Activated CD8-positive, alpha-beta T cell treated with anti-CD3 and anti-CD28 coated beads, Interleukin-2, amount 10 ng/mL, durations not matched to agents 7 days and 5 days (primary cell): ENCODE data around the gene NTM. TPM values are rescaled to one million over a fixed set of nuclear protein-coding genes. Genes with fewer than 3 reads are reported as not detected.

ENCODE experiments used
- ATAC-seq: fragments of 150-1000 bp; cut with Tn5 transposase; one replicate; pipeline ENCODE4 v1.10.0; 2021; ENCODE audit warnings: moderate library complexity
- CTCF ChIA-PET: fragments of 350-600 bp; sonication (Branson Sonifier 250); formaldehyde crosslinking; loops from one replicate; lab custom pipeline; 2021; ENCODE audit warnings: antibody characterized with exemption; lab: Charles Lee
- POLR2A ChIA-PET: fragments of 350-600 bp; sonication (Branson Sonifier 250); formaldehyde crosslinking; loops from one replicate; lab custom pipeline; 2021; ENCODE audit warnings: antibody characterized with exemption; lab: Charles Lee
- DNase-seq: peaks from one replicate; pipeline ENCODE4 v3.0.0-alpha.2; 2020
- H3K27ac Mint-ChIP-seq: one replicate; pipeline ENCODE4 v1.8.0; 2021; ENCODE audit warnings: mild to moderate bottlenecking, mixed read lengths
- H3K27me3 Mint-ChIP-seq: one replicate; pipeline ENCODE4 v1.8.0; 2021; ENCODE audit warnings: low read depth, mixed read lengths
- H3K36me3 Mint-ChIP-seq: one replicate; pipeline ENCODE4 v1.8.0; 2021; ENCODE audit warnings: low read depth, mixed read lengths
- H3K4me1 Mint-ChIP-seq: one replicate; pipeline ENCODE4 v1.8.0; 2021; ENCODE audit warnings: low read depth, mixed read lengths
- H3K4me3 Mint-ChIP-seq: one replicate; pipeline ENCODE4 v1.8.0; 2021; ENCODE audit warnings: mild to moderate bottlenecking, mixed read lengths
- H3K9me3 Mint-ChIP-seq: one replicate; pipeline ENCODE4 v1.8.0; 2022; ENCODE audit warnings: mixed read lengths; ENCODE audit not compliant: insufficient read depth
- total RNA-seq, 2 experiments: library from RNA; stranded (reverse); gene quantifications; one replicate each; pipeline ENCODE4 v1.2.3, GENCODE V29; 2021

The NTM gene
- total RNA-seq, 2 experiments from 2014 or later, result not detected

- no peaks in the 10 kb centered on the region for H3K4me1 Mint-ChIP-seq
- H3K27ac Mint-ChIP-seq, result no peak overlapping the region
- H3K4me3 Mint-ChIP-seq, result no peak overlapping the region
- H3K36me3 Mint-ChIP-seq, result no peaks in the 10 kb centered on the region
- POLR2A ChIA-PET, result no interaction called here
- ATAC-seq (no peak), DNase-seq (no peak)
- no peaks in the 10 kb centered on the region for H3K27me3 Mint-ChIP-seq
- no peaks in the 10 kb centered on the region for H3K9me3 Mint-ChIP-seq
- CTCF ChIA-PET, result no interaction called here
Measured at GRCh38 chr11:131888230-131888855, 517.9 kb downstream of the NTM start.

DNA sequence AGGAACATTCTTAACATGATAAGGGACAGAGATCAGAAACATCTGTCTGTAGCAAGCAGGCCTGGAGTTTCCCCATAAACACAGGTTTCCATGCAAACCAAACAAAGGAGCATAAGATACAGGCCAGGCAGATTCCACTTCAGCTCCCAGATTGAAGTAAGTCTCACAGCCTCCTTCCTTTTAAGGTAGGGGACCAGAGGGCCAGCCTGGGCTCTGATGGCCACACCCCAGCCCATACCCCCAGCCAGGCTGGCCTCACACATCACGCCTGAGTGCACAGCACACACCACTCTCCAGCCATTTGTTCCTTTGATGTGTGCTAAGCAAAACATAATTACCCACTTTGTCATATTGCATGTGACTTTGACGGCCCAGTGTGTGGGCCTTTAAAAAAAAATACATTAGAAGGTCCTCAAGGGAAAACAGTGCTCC, 518.7 kb downstream of the NTM start:
- POLR2A ChIA-PET, result no interaction called here
- CTCF ChIA-PET, result no interaction called here
- ATAC-seq, result no peak
- H3K36me3 Mint-ChIP-seq, result no peaks in the 10 kb centered on the region
- H3K27ac Mint-ChIP-seq, result no peak overlapping the region
- no peak for DNase-seq
- H3K9me3 Mint-ChIP-seq, result no peaks in the 10 kb centered on the region
- H3K4me3 Mint-ChIP-seq, result no peak overlapping the region
- H3K27me3 Mint-ChIP-seq, result no peaks in the 10 kb centered on the region
- no peaks in the 10 kb centered on the region for H3K4me1 Mint-ChIP-seq

DNA sequence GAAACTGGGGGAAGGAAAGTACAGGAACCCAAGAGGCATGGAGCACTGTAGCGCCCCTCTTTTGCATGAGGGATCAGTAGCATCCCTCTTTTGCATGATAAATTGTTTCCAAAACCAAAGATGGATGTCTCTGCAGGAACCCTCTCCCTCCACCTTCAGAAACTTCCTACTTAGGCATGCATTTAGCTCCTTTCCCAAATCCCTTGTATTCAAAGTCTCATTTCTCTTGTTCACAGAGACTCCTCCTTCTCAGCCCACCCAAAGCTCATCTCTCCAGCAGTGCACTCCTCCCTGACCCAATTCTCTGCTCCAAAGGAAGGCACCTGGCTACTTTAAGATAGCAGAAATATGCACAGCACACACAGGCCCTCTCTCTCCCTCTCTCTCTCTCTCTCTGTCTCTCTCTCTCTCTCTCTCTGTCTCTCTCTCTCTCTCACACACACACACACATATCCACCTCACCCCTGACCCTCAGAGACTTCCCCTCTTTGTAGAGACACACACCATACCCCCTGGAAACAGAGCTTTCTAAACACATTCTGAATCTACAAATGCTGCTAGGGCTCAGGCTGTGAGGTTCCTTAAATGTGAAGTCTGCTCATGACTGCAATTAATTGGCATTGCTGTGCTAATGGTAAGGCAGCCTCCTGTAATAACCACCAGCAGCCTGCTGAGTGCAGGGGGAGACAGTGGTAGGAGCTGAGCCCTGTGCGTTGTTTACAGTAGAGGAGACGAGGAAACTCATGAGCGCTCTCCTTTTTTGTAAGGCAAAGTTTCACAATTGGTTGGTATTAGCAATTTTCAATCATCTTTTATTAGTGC, 519.6 kb downstream of the NTM start:
- Mint-ChIP-seq H3K4me3 (no peak overlapping the region), H3K4me1 (no peaks in the 10 kb centered on the region), H3K9me3 (no peaks in the 10 kb centered on the region), H3K27ac (no peak overlapping the region), H3K36me3 (no peaks in the 10 kb centered on the region), H3K27me3 (no peaks in the 10 kb centered on the region)
- ATAC-seq, result no peak
- CTCF ChIA-PET, result no interaction called here
- POLR2A ChIA-PET, result no interaction called here
- no peak for DNase-seq

- DNase-seq, result no peak
- Mint-ChIP-seq H3K27me3 (no peaks in the 10 kb centered on the region), H3K36me3 (no peaks in the 10 kb centered on the region), H3K4me3 (no peak overlapping the region), H3K9me3 (no peaks in the 10 kb centered on the region), H3K27ac (no peak overlapping the region), H3K4me1 (no peaks in the 10 kb centered on the region)
- POLR2A ChIA-PET, result no interaction called here
- CTCF ChIA-PET, result no interaction called here
- no peak for ATAC-seq
Measured at GRCh38 chr11:131893103-131893890, 522.9 kb downstream of the NTM start.

DNA sequence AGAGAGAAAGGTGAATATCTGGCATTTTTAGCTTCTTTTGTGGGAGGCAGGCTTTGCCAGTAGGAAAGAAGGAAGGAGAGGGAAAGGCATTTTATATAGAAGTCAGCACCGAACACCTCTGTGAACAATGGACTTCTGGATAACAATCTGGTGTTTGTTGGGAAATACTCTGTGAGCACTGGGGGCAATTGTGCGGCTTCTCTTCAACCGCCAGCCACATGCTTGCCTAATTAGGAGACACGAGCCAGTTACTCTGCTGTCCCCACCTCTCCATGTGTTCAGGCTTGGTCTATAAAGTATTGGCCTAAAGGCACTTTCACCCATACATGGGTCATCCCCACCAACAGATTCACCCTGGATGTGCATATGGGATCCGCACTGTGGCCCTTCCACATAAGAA, 523.6 kb downstream of the NTM start:
- ChIA-PET POLR2A (no interaction called here), CTCF (no interaction called here)
- no peak overlapping the region for H3K27ac Mint-ChIP-seq
- no peak for ATAC-seq
- no peak overlapping the region for H3K4me3 Mint-ChIP-seq
- DNase-seq, result no peak
- no peaks in the 10 kb centered on the region for H3K36me3 Mint-ChIP-seq
- H3K9me3 Mint-ChIP-seq, result no peaks in the 10 kb centered on the region
- no peaks in the 10 kb centered on the region for H3K27me3 Mint-ChIP-seq
- no peaks in the 10 kb centered on the region for H3K4me1 Mint-ChIP-seq

DNA sequence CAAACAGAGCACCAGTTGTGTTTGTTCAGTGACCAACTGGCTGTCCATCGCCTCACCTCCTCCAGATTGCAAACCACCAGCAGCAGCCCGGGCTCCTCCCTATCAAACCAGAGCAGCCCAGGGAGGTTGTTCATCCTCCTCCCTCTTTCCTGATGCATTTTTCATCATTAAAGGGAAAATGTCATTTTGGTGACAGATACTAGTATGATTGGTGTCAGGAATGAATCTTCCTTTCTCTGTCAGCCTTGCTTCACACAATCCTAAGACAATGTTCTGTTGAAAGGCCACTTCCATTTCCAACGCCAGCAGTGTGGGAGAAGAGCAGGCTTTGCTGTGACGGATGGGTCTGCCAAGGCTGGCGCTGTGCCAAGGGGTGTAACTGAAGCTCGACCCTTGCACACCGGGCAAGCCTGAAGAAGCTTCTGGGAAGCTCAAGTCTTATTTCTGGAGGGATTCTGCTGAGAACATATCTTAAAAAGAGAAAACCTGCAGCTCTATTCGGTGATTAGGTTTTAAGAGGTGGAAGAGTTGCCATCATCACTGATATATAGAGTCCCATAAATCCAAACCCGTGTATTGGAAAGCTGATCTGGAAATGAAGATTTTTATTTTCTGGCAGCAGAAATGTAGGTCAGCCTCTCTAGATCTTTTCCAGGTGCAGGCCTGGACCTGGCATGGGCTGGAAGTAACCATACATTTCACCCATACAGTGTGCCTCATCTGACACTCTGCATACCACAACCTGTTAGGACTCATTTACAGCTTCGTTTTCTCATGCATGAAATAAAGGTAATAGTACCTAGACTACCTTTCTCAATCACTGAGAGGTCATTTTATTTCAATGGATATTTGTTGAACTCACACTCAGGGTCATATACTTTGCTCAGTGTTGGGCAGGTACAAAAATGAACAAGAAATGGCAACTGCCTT, 524.5 kb downstream of the NTM start:
- POLR2A ChIA-PET, result no interaction called here
- ATAC-seq, result no peak
- CTCF ChIA-PET, result no interaction called here
- DNase-seq, result no peak
- Mint-ChIP-seq H3K4me3 (no peak overlapping the region), H3K9me3 (no peaks in the 10 kb centered on the region), H3K36me3 (no peaks in the 10 kb centered on the region), H3K4me1 (no peaks in the 10 kb centered on the region), H3K27ac (no peak overlapping the region), H3K27me3 (no peaks in the 10 kb centered on the region)

DNA sequence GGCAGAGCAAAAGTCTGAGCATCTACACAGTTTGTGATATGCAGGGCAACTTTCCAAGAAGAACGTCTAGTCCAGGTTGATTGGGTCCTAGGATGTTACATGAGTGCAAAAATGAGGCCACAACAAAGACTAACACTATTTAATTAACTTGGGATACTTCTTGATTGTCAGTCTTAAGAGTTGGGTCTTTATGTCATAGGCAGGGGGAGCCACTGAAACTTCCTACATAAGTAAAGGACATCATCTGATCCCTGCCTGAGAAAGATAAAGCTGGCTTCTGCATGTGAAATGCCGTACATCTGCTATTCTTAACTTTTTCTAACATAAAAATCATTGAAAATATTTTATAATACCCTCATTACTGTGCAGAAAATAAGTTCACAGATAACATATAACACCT, 525.5 kb downstream of the NTM start:
- ChIA-PET POLR2A (no interaction called here), CTCF (no interaction called here)
- no peak for DNase-seq

GRCh38 chr11:131896978-131897615, 526.7 kb downstream of the NTM start:
- Mint-ChIP-seq H3K36me3 (no peaks in the 10 kb centered on the region), H3K27me3 (no peaks in the 10 kb centered on the region), H3K9me3 (no peaks in the 10 kb centered on the region), H3K27ac (no peak overlapping the region), H3K4me3 (no peak overlapping the region), H3K4me1 (no peaks in the 10 kb centered on the region)
- DNase-seq, result no peak
- no peak for ATAC-seq
- ChIA-PET POLR2A (no interaction called here), CTCF (no interaction called here)

More for the DNA sequence above, 525.5 kb downstream of the NTM start:
- Mint-ChIP-seq H3K27ac (no peak overlapping the region), H3K9me3 (no peaks in the 10 kb centered on the region), H3K36me3 (no peaks in the 10 kb centered on the region), H3K4me1 (no peaks in the 10 kb centered on the region), H3K4me3 (no peak overlapping the region), H3K27me3 (no peaks in the 10 kb centered on the region)
- ATAC-seq, result no peak

DNA sequence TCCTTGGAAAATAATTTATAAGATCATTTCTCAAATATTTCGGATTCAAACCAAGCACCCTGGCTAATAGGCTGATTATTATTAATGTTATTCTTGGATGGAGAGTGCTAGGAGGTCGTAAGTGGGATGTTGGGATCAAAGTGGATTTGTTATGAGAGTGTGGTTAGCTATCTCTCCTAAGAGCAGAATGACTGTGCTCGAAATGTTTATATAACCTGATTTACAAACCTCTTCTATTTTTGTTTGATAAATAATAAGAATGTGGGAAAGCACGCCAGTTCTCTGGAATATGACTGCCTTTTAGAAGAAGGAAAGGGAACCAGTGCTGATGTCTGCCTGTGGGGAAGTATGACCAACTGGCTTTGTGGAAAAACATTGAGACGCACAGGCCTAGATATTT, 527.5 kb downstream of the NTM start:
- ATAC-seq, result no peak
- no peaks in the 10 kb centered on the region for H3K36me3 Mint-ChIP-seq
- no peak overlapping the region for H3K27ac Mint-ChIP-seq
- POLR2A ChIA-PET, result no interaction called here
- DNase-seq, result no peak
- CTCF ChIA-PET, result no interaction called here
- no peaks in the 10 kb centered on the region for H3K4me1 Mint-ChIP-seq
- H3K9me3 Mint-ChIP-seq, result no peaks in the 10 kb centered on the region
- H3K27me3 Mint-ChIP-seq, result no peaks in the 10 kb centered on the region
- H3K4me3 Mint-ChIP-seq, result no peak overlapping the region

- CTCF ChIA-PET, result no interaction called here
- DNase-seq (no peak), ATAC-seq (no peak)
- no peaks in the 10 kb centered on the region for H3K4me1 Mint-ChIP-seq
- POLR2A ChIA-PET, result no interaction called here
- H3K27ac Mint-ChIP-seq, result no peak overlapping the region
- H3K4me3 Mint-ChIP-seq, result no peak overlapping the region
- no peaks in the 10 kb centered on the region for H3K9me3 Mint-ChIP-seq
- H3K27me3 Mint-ChIP-seq, result no peaks in the 10 kb centered on the region
- no peaks in the 10 kb centered on the region for H3K36me3 Mint-ChIP-seq
Measured at GRCh38 chr11:131898949-131899348, 528.5 kb downstream of the NTM start.

DNA sequence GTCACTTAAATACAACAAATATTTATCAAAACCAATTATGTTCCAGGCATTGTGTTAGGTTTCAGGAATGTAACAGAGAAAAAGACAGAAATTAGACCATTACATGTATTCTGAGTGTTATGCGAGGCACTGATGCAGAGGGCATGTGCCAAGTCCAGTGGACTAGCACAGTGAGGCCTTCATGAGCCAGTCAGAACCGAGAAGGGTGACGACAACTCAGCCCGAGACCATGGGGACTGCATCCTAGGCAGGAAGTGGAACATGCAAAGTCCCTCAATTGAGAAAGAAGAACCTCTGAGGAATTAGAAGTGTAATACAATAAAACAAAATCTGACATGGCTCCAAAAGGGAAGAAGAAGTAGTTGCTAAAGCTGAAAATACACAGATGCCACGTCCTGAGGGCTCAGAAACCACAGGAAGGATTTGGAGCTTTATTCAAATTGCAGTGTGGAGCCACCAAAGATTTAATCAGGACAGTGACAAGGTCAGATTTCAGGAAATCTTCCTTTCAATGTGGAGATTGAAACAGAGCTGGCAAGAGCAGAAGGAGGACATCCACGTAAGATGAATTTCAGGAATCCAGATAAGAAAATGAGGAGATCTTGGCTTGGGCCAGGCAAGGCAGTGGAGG, 529.6 kb downstream of the NTM start:
- no peak for ATAC-seq
- Mint-ChIP-seq H3K4me3 (no peak overlapping the region), H3K36me3 (no peaks in the 10 kb centered on the region), H3K9me3 (no peaks in the 10 kb centered on the region), H3K27ac (no peak overlapping the region), H3K27me3 (no peaks in the 10 kb centered on the region), H3K4me1 (no peaks in the 10 kb centered on the region)
- POLR2A ChIA-PET, result no interaction called here
- no peak for DNase-seq
- CTCF ChIA-PET, result no interaction called here
